HCT116 (cell line): ENCODE measurements around the gene CERCAM. TPM values are rescaled to one million over a fixed set of nuclear protein-coding genes. Genes with fewer than 3 reads are reported as not detected.

ENCODE experiments used
- ATAC-seq: fragments of 200-7000 bp; cut with Tn5 transposase; 2 replicates; pipeline ENCODE4 v1.9.1; 2020; ENCODE audit warnings: mild to moderate bottlenecking, moderate library complexity
- BruUV-seq: library from RNA; stranded (reverse); fragments of 400-500 nt; replicated peaks from 2 replicates; lab custom pipeline; 2021; lab: Mats Ljungman, UMichigan
- CTCF ChIA-PET: fragments of 300-600 bp; sonication (Branson Sonifier 250); formaldehyde crosslinking; loops from one replicate; lab custom pipeline; 2021; ENCODE audit warnings: antibody characterized with exemption; lab: Charles Lee
- POLR2A ChIA-PET: fragments of 300-600, 350-600 bp; sonication (Branson Sonifier 250); formaldehyde crosslinking; loops from one replicate; lab custom pipeline; 2021; ENCODE audit warnings: antibody characterized with exemption; lab: Charles Lee
- RAD21 ChIA-PET, 2 experiments: fragments of 300-600 bp; sonication (Branson Sonifier 250); formaldehyde crosslinking; loops; one replicate each; lab custom pipeline; 2023; ENCODE audit warnings: low total read pairs in 2 of 2; ENCODE audit not compliant: uncharacterized antibody in 2 of 2, unreplicated experiment in 2 of 2, low non-redundant PET in 1 of 2; lab: Charles Lee
- DNase-seq: peaks from one replicate; pipeline ENCODE4 v3.0.0-alpha.2; 2010; ENCODE audit warnings: low read depth, low spot score
- H2AFZ ChIP-seq: fragments of 200-600 bp; shearing (Covaris generic), sonication (generic); 2 replicates; pipeline ENCODE4 v1.6.1; 2017; ENCODE audit warnings: low read depth, mixed run types, mixed read lengths, antibody characterized with exemption, low read length; ENCODE audit not compliant: poor library complexity, severe bottlenecking
- H3K27ac ChIP-seq: 2 replicates; pipeline ENCODE4 v1.5.1; 2012; ENCODE audit warnings: low read depth, low read length
- H3K27me3 ChIP-seq: fragments of 200-600 bp; sonication (generic); 2 replicates; pipeline ENCODE4 v1.6.1; 2016; ENCODE audit warnings: mixed run types, low read length, mixed read lengths; ENCODE audit not compliant: insufficient read depth
- H3K36me3 ChIP-seq, 2 experiments: fragments of 200-500 bp in 1 of 2; fragments of 200-600 bp in 1 of 2; sonication (Bioruptor generic) in 1 of 2; sonication (generic) in 1 of 2; 2 replicates each; pipeline versions ENCODE4 v1.5.1 to v1.6.1; 2014 to 2016; ENCODE audit warnings: low read length in 2 of 2, inconsistent platforms in 1 of 2, mixed read lengths in 1 of 2, mixed run types in 1 of 2; ENCODE audit not compliant: insufficient read depth in 2 of 2, control insufficient read depth in 1 of 2
- H3K4me1 ChIP-seq, 2 experiments: fragments of 200-600 bp in 1 of 2; sonication (generic) in 1 of 2; 2 replicates each; pipeline versions ENCODE4 v1.5.1 to v1.6.1; 2012 to 2017; ENCODE audit warnings: low read length in 2 of 2, inconsistent platforms in 1 of 2, mild to moderate bottlenecking in 1 of 2, mixed read lengths in 1 of 2, mixed run types in 1 of 2, moderate library complexity in 1 of 2; ENCODE audit not compliant: insufficient read depth in 2 of 2, control insufficient read depth in 1 of 2
- H3K4me2 ChIP-seq: fragments of 200-600 bp; sonication (generic); 2 replicates; pipeline ENCODE4 v1.6.1; 2017; ENCODE audit warnings: mixed run types, low read length, mixed read lengths
- H3K4me3 ChIP-seq, 2 experiments: fragments of 200-600 bp in 1 of 2; sonication (generic) in 1 of 2; replicated peaks in 1 of 2; 2 replicates each; pipeline ENCODE4 v1.5.1; 2011 to 2016; ENCODE audit warnings: low read length in 2 of 2, control low read depth in 1 of 2, low read depth in 1 of 2, mild to moderate bottlenecking in 1 of 2, mixed read lengths in 1 of 2, mixed run types in 1 of 2
- H3K79me2 ChIP-seq: fragments of 200-600 bp; sonication (generic); 2 replicates; pipeline ENCODE4 v1.6.1; 2017; ENCODE audit warnings: mild to moderate bottlenecking, mixed run types, low read length, moderate library complexity, mixed read lengths; ENCODE audit not compliant: insufficient read depth
- H3K9ac ChIP-seq: fragments of 200-600 bp; sonication (generic); 2 replicates; pipeline ENCODE4 v1.6.1; 2016; ENCODE audit warnings: low read length, mixed read lengths
- H3K9me2 ChIP-seq: fragments of 200-600 bp; sonication (generic), shearing (Covaris generic); 2 replicates; pipeline ENCODE4 v1.6.1; 2017; ENCODE audit warnings: mixed run types, mild to moderate bottlenecking, moderate library complexity; ENCODE audit not compliant: insufficient read depth
- H3K9me3 ChIP-seq, 2 experiments: fragments of 200-500 bp in 1 of 2; fragments of 200-600 bp in 1 of 2; sonication (Bioruptor generic) in 1 of 2; sonication (generic) in 1 of 2; 2 replicates each; pipeline ENCODE4 v1.6.1; 2014 to 2017; ENCODE audit warnings: low read length in 2 of 2, mixed read lengths in 2 of 2, inconsistent platforms in 1 of 2, low read depth in 1 of 2, mild to moderate bottlenecking in 1 of 2, mixed run types in 1 of 2, moderate library complexity in 1 of 2; ENCODE audit not compliant: control insufficient read depth in 1 of 2, insufficient read depth in 1 of 2
- H4K20me1 ChIP-seq: fragments of 200-600 bp; sonication (generic), shearing (Covaris generic); 2 replicates; pipeline ENCODE4 v1.6.1; 2017; ENCODE audit warnings: mixed run types, mild to moderate bottlenecking, moderate library complexity; ENCODE audit not compliant: insufficient read depth
- ATF3 ChIP-seq: IDR thresholded peaks from 2 replicates; pipeline ENCODE4 v1.6.1; 2012
- CBX3 ChIP-seq: IDR thresholded peaks from 2 replicates; pipeline ENCODE4 v1.6.1; 2012; ENCODE audit warnings: low read depth
- CEBPB ChIP-seq: IDR thresholded peaks from 2 replicates; pipeline ENCODE4 v1.6.1; 2012; ENCODE audit warnings: low read depth
- ELF1 ChIP-seq: IDR thresholded peaks from 2 replicates; pipeline ENCODE4 v1.6.1; 2012; ENCODE audit warnings: low read depth, borderline replicate concordance
- EZH2 ChIP-seq: fragments of 200-600 bp; sonication (generic); IDR thresholded peaks from 2 replicates; pipeline ENCODE4 v1.6.1; 2017; ENCODE audit warnings: antibody characterized with exemption, mixed run types
- EZH2phosphoT487 ChIP-seq: fragments of 200-600 bp; IDR thresholded peaks from 2 replicates; pipeline ENCODE4 v1.6.1; 2018; ENCODE audit warnings: antibody characterized with exemption, borderline replicate concordance
- FOSL1 ChIP-seq: IDR thresholded peaks from 2 replicates; pipeline ENCODE4 v1.6.1; 2012; ENCODE audit warnings: low read depth
- JUND ChIP-seq: IDR thresholded peaks from 2 replicates; pipeline ENCODE4 v1.6.1; 2012
- MAX ChIP-seq: IDR thresholded peaks from 2 replicates; pipeline ENCODE4 v1.6.1; 2012
- POLR2A ChIP-seq: IDR thresholded peaks from 2 replicates; pipeline ENCODE4 v1.7.0; 2011; ENCODE audit warnings: borderline replicate concordance; ENCODE audit not compliant: insufficient read depth, insufficient read length; ENCODE audit errors: extremely low read depth
- POLR2AphosphoS5 ChIP-seq: IDR thresholded peaks from 2 replicates; pipeline ENCODE4 v1.6.1; 2011; ENCODE audit warnings: mild to moderate bottlenecking, low read depth, low read length, moderate library complexity
- RAD21 ChIP-seq: IDR thresholded peaks from 2 replicates; pipeline ENCODE4 v1.6.1; 2012; ENCODE audit warnings: low read depth, mild to moderate bottlenecking
- SIN3A ChIP-seq: IDR thresholded peaks from 2 replicates; pipeline ENCODE4 v1.6.1; 2012; ENCODE audit warnings: low read depth
- SP1 ChIP-seq: IDR thresholded peaks from 2 replicates; pipeline ENCODE4 v1.6.1; 2012; ENCODE audit warnings: low read depth
- SRF ChIP-seq: IDR thresholded peaks from 2 replicates; pipeline ENCODE4 v1.6.1; 2012; ENCODE audit warnings: low read depth
- TCF7L2 ChIP-seq: IDR thresholded peaks from 2 replicates; pipeline ENCODE4 v1.7.0; 2011; ENCODE audit warnings: borderline replicate concordance, inconsistent platforms; ENCODE audit not compliant: insufficient read depth, insufficient read length; ENCODE audit errors: extremely low read depth
- YY1 ChIP-seq: IDR thresholded peaks from 2 replicates; pipeline ENCODE4 v1.6.1; 2011; ENCODE audit warnings: low read length, low read depth, moderate library complexity, mild to moderate bottlenecking; ENCODE audit not compliant: insufficient replicate concordance; ENCODE audit errors: extremely low read depth
- ZBTB33 ChIP-seq: IDR thresholded peaks from 2 replicates; pipeline ENCODE4 v1.6.1; 2011; ENCODE audit warnings: mild to moderate bottlenecking, low read length, moderate library complexity; ENCODE audit not compliant: insufficient replicate concordance; ENCODE audit errors: extremely low read depth
- ZFX ChIP-seq: fragments of 450-650 bp; IDR thresholded peaks from 2 replicates; pipeline ENCODE4 v1.6.1; 2017
- ZNF274 ChIP-seq: fragments of 200-500 bp; sonication (Bioruptor generic); IDR thresholded peaks from 2 replicates; pipeline ENCODE4 v1.6.1; 2014; ENCODE audit warnings: mild to moderate bottlenecking, low read depth, low read length, inconsistent platforms
- intact Hi-C: fragments of 100-400 bp; cut with micrococcal nuclease; formaldehyde crosslinking; loops from 2 replicates; pipeline ENCODE4 v1.10.0; 2022
- total RNA-seq: library from RNA; stranded (reverse); gene quantifications from one replicate; pipeline ENCODE4 v1.2.1, GENCODE V29; 2021; ENCODE audit not compliant: unreplicated experiment

The CERCAM gene
- total RNA-seq, 1 experiment from 2014 or later: 27.0 TPM

GRCh38 chr9:128416014-128416413 lies 4.6 kb upstream of the CERCAM start:
- Histone ChIP-seq H3K4me1 (peaks cover 11 to 28% of the 10 kb centered on the region in 2 experiments), H3K36me3 (no peaks in the 10 kb centered on the region), H3K9me2 (no peaks in the 10 kb centered on the region), H2AFZ (no peak overlapping the region), H3K9ac (no peak overlapping the region), H3K79me2 (no peaks in the 10 kb centered on the region), H3K27me3 (no peaks in the 10 kb centered on the region), H3K9me3 (no peaks in the 10 kb centered on the region), H3K4me3 (no peak overlapping the region), H3K4me2 (no peak overlapping the region), H3K27ac (no peak overlapping the region), H4K20me1 (no peaks in the 10 kb centered on the region)
- intact Hi-C loops: no loop called here
- no TSS peak for BruUV-seq
- ATAC-seq: no peak
- CTCF ChIA-PET: interaction anchor here (1.0 kb wide), 1 partner anchor 54 kb away, joined by 4 read pairs; no protein-coding TSS in a partner anchor
- POLR2A ChIA-PET: no interaction called here
- TF ChIP-seq EZH2phosphoT487: no peak
- TF ChIP-seq TCF7L2: no peak
- TF ChIP-seq SIN3A: no peak
- no peak for TF ChIP-seq ELF1
- no peak for TF ChIP-seq FOSL1
- TF ChIP-seq SRF: no peak
- no peak for TF ChIP-seq EZH2
- no peak for TF ChIP-seq POLR2AphosphoS5
- TF ChIP-seq CEBPB: no peak
- TF ChIP-seq ZNF274: no peak
- no peak for TF ChIP-seq YY1
- TF ChIP-seq JUND: no peak
- no peak for TF ChIP-seq ZBTB33
- no peak for TF ChIP-seq RAD21
- no peak for TF ChIP-seq CBX3
- no peak for TF ChIP-seq SP1
- no peak for TF ChIP-seq MAX
- no peak for TF ChIP-seq ZFX
- no peak for TF ChIP-seq POLR2A
- TF ChIP-seq ATF3: no peak
- RAD21 ChIA-PET: no interaction called here
- DNase-seq: no peak
